HEK293 (cell line): ENCODE data around the gene TMEM231.

Experiments used
- CTCF ChIP-seq: fragments of 450-650 bp; formaldehyde crosslinking; IDR thresholded peaks from 2 replicates; pipeline ENCODE4 v1.5.1; 2016; ENCODE audit warnings: missing biosample characterization, missing genetic modification characterization
- OSR2 ChIP-seq: fragments of 450-650 bp; formaldehyde crosslinking; IDR thresholded peaks from 2 replicates; pipeline ENCODE4 v1.5.1; 2016; ENCODE audit warnings: missing biosample characterization, missing genetic modification characterization
- REST ChIP-seq: fragments of 450-650 bp; formaldehyde crosslinking; IDR thresholded peaks from 2 replicates; pipeline ENCODE4 v1.5.1; 2016; ENCODE audit warnings: missing biosample characterization, missing genetic modification characterization
- ZBTB11 ChIP-seq: fragments of 450-650 bp; formaldehyde crosslinking; conservative IDR thresholded peaks from 2 replicates; pipeline ENCODE4 v1.5.1; 2016; ENCODE audit warnings: low read depth, missing biosample characterization, missing genetic modification characterization
- ZBTB17 ChIP-seq: fragments of 450-650 bp; formaldehyde crosslinking; IDR thresholded peaks from 2 replicates; pipeline ENCODE4 v1.5.1; 2016; ENCODE audit warnings: missing biosample characterization, missing genetic modification characterization
- ZNF138 ChIP-seq: fragments of 450-650 bp; formaldehyde crosslinking; IDR thresholded peaks from 2 replicates; pipeline ENCODE4 v1.5.1; 2016; ENCODE audit warnings: missing biosample characterization, missing genetic modification characterization, borderline replicate concordance
- ZNF274 ChIP-seq, 2 experiments: fragments of 200-500 bp in 1 of 2; fragments of 450-650 bp in 1 of 2; sonication (Bioruptor generic) in 1 of 2; formaldehyde crosslinking in 1 of 2; IDR thresholded peaks; 2 replicates each; pipeline versions ENCODE4 v1.5.1 to v1.6.1; 2014 to 2016; ENCODE audit warnings: borderline replicate concordance in 1 of 2, inconsistent platforms in 1 of 2, low read length in 1 of 2, missing biosample characterization in 1 of 2, missing genetic modification characterization in 1 of 2
- ZNF280C ChIP-seq: fragments of 450-650 bp; formaldehyde crosslinking; IDR thresholded peaks from 2 replicates; pipeline ENCODE4 v1.5.1; 2016; ENCODE audit warnings: missing biosample characterization, missing genetic modification characterization
- ZNF350 ChIP-seq: fragments of 450-650 bp; formaldehyde crosslinking; IDR thresholded peaks from 2 replicates; pipeline ENCODE4 v1.5.0; 2017; ENCODE audit warnings: missing biosample characterization, mild to moderate bottlenecking, missing genetic modification characterization
- ZNF518A ChIP-seq: fragments of 450-650 bp; formaldehyde crosslinking; conservative IDR thresholded peaks from 2 replicates; pipeline ENCODE4 v1.5.1; 2016; ENCODE audit warnings: low read depth, missing biosample characterization, missing genetic modification characterization
- ZNF558 ChIP-seq: fragments of 450-650 bp; formaldehyde crosslinking; IDR thresholded peaks from 2 replicates; pipeline ENCODE4 v1.5.1; 2016; ENCODE audit warnings: missing biosample characterization, missing genetic modification characterization

DNA sequence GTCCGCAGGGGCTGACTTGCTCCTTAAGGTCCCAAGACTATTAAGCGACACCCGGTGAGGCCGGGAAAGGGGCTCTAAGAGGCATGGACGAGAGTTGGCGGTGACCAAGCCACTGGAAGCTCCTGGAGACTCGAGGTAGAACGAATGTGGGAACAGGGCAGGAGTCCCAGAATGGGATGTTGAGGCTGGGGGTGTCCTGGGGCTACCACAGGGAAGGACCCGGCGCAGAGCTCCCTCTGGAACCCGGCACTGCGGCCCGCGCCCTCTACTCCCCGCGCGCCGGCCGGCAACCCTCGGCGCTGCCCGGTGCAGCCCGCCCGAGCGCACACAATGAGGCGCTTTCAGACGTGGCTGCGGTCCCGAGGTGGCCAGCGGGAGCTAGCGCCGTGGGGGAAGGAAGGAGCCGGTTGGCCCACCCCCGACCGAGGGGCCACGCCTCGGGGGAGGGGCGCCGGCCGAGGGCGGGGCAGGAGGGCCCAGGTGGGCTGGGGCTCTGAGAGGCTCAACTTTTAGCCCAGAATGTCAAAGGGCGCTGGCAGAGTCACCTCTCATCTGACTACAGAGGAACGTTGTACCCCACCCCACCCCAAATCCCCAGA lies 60.9 kb downstream of the TMEM231 start, which contains the start of gene CHST6:
- no peak for TF ChIP-seq CTCF (tag by site-specific recombination)
- TF ChIP-seq REST: no peak
- no peak for TF ChIP-seq ZNF274 (IDR thresholded peaks at IDR 0.05; ENCODE audit: low read length)
- TF ChIP-seq ZNF274 (tag by site-specific recombination; IDR thresholded peaks at IDR 0.05; ENCODE audit: borderline replicate concordance): no peak
- no peak for TF ChIP-seq ZBTB11 (tag by site-specific recombination)
- no peak for TF ChIP-seq ZNF518A
- TF ChIP-seq ZBTB17 (tag by site-specific recombination): no peak
- no peak for TF ChIP-seq ZNF558 (tag by site-specific recombination)
- TF ChIP-seq ZNF138 (tag by site-specific recombination): no peak
- no peak for TF ChIP-seq OSR2 (tag by site-specific recombination)
- TF ChIP-seq ZNF350: no peak
- no peak for TF ChIP-seq ZNF280C (tag by site-specific recombination)
